Measurements from ENCODE around the gene ARPC4. TPM values are rescaled to one million over a fixed set of nuclear protein-coding genes. Genes with fewer than 3 reads are reported as not detected.

ARPC4 gene
- total RNA-seq, 1 donor from 2014 or later, result 156 TPM

GRCh38 chr3:9793161-9793781 lies 389 bp downstream of the ARPC4 start:
- Mint-ChIP-seq H3K27me3 (ENCODE audit: low read depth) (no peaks in the 10 kb centered on the region), H3K4me3 (peak overlapping the region; percentile 96), H3K27ac (ENCODE audit: unreplicated experiment) (peak overlapping the region; percentile 100), H3K36me3 (ENCODE audit: low read depth) (peaks cover 7% of the 10 kb centered on the region), H3K9me3 (no peaks in the 10 kb centered on the region), H3K4me1 (peaks cover 22% of the 10 kb centered on the region)
- no peak for DNase-seq (ENCODE audit: low read depth, low spot score)
- TF ChIP-seq, protein P1, sequence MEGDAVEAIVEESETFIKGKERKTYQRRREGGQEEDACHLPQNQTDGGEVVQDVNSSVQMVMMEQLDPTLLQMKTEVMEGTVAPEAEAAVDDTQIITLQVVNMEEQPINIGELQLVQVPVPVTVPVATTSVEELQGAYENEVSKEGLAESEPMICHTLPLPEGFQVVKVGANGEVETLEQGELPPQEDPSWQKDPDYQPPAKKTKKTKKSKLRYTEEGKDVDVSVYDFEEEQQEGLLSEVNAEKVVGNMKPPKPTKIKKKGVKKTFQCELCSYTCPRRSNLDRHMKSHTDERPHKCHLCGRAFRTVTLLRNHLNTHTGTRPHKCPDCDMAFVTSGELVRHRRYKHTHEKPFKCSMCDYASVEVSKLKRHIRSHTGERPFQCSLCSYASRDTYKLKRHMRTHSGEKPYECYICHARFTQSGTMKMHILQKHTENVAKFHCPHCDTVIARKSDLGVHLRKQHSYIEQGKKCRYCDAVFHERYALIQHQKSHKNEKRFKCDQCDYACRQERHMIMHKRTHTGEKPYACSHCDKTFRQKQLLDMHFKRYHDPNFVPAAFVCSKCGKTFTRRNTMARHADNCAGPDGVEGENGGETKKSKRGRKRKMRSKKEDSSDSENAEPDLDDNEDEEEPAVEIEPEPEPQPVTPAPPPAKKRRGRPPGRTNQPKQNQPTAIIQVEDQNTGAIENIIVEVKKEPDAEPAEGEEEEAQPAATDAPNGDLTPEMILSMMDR (conservative IDR thresholded peaks at IDR 0.05), result no peak

DNA sequence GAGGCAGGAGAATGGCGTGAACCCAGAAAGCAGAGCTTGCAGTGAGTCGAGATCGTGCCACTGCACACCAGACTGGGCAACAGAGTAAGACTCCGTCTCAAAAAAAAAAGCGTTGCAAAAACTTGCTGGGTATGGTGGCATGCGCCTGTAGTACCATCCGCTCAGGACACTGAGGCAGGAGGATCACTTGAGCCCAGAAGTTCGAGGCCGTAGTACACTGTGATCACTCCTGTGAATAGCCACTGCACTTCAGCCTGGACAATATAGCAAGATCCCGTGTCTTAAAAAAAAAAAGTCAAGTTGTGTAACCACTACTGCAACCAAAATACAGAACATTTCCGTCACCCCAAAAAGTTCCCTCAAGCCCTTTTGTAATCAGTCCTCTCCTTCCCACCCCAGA lies 1.5 kb downstream of the ARPC4 start:
- no peaks in the 10 kb centered on the region for H3K27me3 Mint-ChIP-seq (ENCODE audit: low read depth)
- TF ChIP-seq, protein P1 (conservative IDR thresholded peaks at IDR 0.05), result no peak
- peaks cover 22% of the 10 kb centered on the region for H3K4me1 Mint-ChIP-seq
- no peak for DNase-seq (ENCODE audit: low read depth, low spot score)
- H3K27ac Mint-ChIP-seq (ENCODE audit: unreplicated experiment), result peak overlapping the region; percentile 72
- H3K4me3 Mint-ChIP-seq, result peak overlapping the region; percentile 96
- H3K9me3 Mint-ChIP-seq, result no peaks in the 10 kb centered on the region
- H3K36me3 Mint-ChIP-seq (ENCODE audit: low read depth), result peaks cover 3% of the 10 kb centered on the region

- Mint-ChIP-seq H3K27me3 (ENCODE audit: low read depth) (no peaks in the 10 kb centered on the region), H3K4me3 (peak overlapping the region; percentile 89), H3K36me3 (ENCODE audit: low read depth) (peaks cover 5% of the 10 kb centered on the region), H3K9me3 (no peaks in the 10 kb centered on the region), H3K27ac (ENCODE audit: unreplicated experiment) (peak overlapping the region; percentile 48), H3K4me1 (peaks cover 22% of the 10 kb centered on the region)
- DNase-seq (ENCODE audit: low read depth, low spot score), result no peak
- TF ChIP-seq, protein P1 (conservative IDR thresholded peaks at IDR 0.05), result no peak
These were observed 2.3 kb downstream of the ARPC4 start for GRCh38 chr3:9795207-9795606.

GRCh38 chr3:9797196-9797945 lies 4.5 kb downstream of the ARPC4 start:
- Mint-ChIP-seq H3K27ac (ENCODE audit: unreplicated experiment) (no peak overlapping the region), H3K36me3 (ENCODE audit: low read depth) (peaks cover 5% of the 10 kb centered on the region), H3K9me3 (no peaks in the 10 kb centered on the region), H3K27me3 (ENCODE audit: low read depth) (no peaks in the 10 kb centered on the region), H3K4me3 (no peak overlapping the region), H3K4me1 (peaks cover 16% of the 10 kb centered on the region)
- no peak for DNase-seq (ENCODE audit: low read depth, low spot score)
- TF ChIP-seq, protein P1 (conservative IDR thresholded peaks at IDR 0.05), result no peak

DNA sequence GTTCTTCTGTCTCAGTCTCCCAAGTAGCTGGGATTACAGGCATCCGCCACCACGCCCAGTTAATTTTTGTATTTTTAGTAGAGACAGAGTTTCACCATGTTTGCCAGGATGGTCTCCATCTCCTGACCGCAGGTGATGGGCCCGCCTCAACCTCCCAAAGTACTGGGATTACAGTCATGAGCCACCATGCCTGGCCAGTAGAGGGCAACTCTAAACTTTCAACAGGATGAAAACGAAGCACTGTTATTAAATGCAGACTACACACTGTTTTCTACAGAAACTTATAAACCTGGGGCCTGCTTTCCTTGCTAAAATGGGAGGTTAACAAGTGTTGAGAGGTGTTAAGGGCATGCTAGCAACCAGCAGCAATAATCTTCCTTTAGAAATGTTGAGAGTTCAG lies 7.6 kb downstream of the ARPC4 start:
- TF ChIP-seq, protein P1 (conservative IDR thresholded peaks at IDR 0.05), result peak; percentile 51
- no peak for DNase-seq (ENCODE audit: low read depth, low spot score)
- no peaks in the 10 kb centered on the region for H3K9me3 Mint-ChIP-seq
- no peaks in the 10 kb centered on the region for H3K4me1 Mint-ChIP-seq
- H3K27ac Mint-ChIP-seq (ENCODE audit: unreplicated experiment), result no peak overlapping the region
- no peak overlapping the region for H3K4me3 Mint-ChIP-seq
- no peaks in the 10 kb centered on the region for H3K27me3 Mint-ChIP-seq (ENCODE audit: low read depth)
- peaks cover 20% of the 10 kb centered on the region for H3K36me3 Mint-ChIP-seq (ENCODE audit: low read depth)
